BJ (cell line): ENCODE data around the gene CTNND2. TPM values are rescaled to one million over a fixed set of nuclear protein-coding genes. Genes with fewer than 3 reads are reported as not detected.

Experiments
- CTCF ChIA-PET: fragments of 350-600 bp; formaldehyde crosslinking; extraction: SDS; loops from one replicate; lab custom pipeline; 2021; ENCODE audit warnings: antibody characterized with exemption, inconsistent platforms; lab: Yijun Ruan, JAX
- POLR2A ChIA-PET: fragments of 300-600 bp; sonication (Branson Sonifier 250); formaldehyde crosslinking; extraction: SDS; loops from one replicate; lab custom pipeline; 2021; ENCODE audit warnings: antibody characterized with exemption; lab: Charles Lee
- DNase-seq: peaks from one replicate; pipeline ENCODE4 v3.0.0-alpha.2; 2011; ENCODE audit warnings: low read depth
- H3K27me3 ChIP-seq: 2 replicates; pipeline ENCODE4 v1.6.0; 2011; ENCODE audit warnings: low read length; ENCODE audit not compliant: control insufficient read depth, insufficient read depth
- H3K36me3 ChIP-seq: 2 replicates; pipeline ENCODE4 v1.5.1; 2011; ENCODE audit warnings: low read length; ENCODE audit not compliant: control insufficient read depth, insufficient read depth
- H3K4me3 ChIP-seq: 2 replicates; pipeline ENCODE4 v1.5.1; 2011; ENCODE audit warnings: low read depth, mild to moderate bottlenecking, control low read depth, low read length
- polyA plus RNA-seq: library from polyadenylated mRNA; depleted of rRNA; stranded (reverse); fragments of >200 nt; gene quantifications from 2 replicates; pipeline ENCODE4 v1.2.3, GENCODE V29; 2011
- TF ChIP-seq, protein P1 (sequence below): IDR thresholded peaks from 2 replicates; pipeline ENCODE4 v1.5.1; 2011; ENCODE audit warnings: low read depth, mild to moderate bottlenecking, control low read depth, inconsistent platforms, low read length, moderate library complexity; ENCODE audit not compliant: insufficient read depth

The CTNND2 gene
- polyA plus RNA-seq, 1 experiment: not detected

- DNase-seq: no peak
- no peak overlapping the region for H3K4me3 ChIP-seq
- H3K27me3 ChIP-seq: no peaks in the 10 kb centered on the region
- ChIA-PET POLR2A (no interaction called here), CTCF (interaction anchor here (0.6 kb wide), 1 partner anchor 1873 kb away, joined by 6 read pairs; no protein-coding TSS in a partner anchor)
- no peaks in the 10 kb centered on the region for H3K36me3 ChIP-seq
- TF ChIP-seq, protein P1, sequence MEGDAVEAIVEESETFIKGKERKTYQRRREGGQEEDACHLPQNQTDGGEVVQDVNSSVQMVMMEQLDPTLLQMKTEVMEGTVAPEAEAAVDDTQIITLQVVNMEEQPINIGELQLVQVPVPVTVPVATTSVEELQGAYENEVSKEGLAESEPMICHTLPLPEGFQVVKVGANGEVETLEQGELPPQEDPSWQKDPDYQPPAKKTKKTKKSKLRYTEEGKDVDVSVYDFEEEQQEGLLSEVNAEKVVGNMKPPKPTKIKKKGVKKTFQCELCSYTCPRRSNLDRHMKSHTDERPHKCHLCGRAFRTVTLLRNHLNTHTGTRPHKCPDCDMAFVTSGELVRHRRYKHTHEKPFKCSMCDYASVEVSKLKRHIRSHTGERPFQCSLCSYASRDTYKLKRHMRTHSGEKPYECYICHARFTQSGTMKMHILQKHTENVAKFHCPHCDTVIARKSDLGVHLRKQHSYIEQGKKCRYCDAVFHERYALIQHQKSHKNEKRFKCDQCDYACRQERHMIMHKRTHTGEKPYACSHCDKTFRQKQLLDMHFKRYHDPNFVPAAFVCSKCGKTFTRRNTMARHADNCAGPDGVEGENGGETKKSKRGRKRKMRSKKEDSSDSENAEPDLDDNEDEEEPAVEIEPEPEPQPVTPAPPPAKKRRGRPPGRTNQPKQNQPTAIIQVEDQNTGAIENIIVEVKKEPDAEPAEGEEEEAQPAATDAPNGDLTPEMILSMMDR: no peak
These were observed 324.9 kb downstream of the CTNND2 start for GRCh38 chr5:11579351-11579750.

DNA sequence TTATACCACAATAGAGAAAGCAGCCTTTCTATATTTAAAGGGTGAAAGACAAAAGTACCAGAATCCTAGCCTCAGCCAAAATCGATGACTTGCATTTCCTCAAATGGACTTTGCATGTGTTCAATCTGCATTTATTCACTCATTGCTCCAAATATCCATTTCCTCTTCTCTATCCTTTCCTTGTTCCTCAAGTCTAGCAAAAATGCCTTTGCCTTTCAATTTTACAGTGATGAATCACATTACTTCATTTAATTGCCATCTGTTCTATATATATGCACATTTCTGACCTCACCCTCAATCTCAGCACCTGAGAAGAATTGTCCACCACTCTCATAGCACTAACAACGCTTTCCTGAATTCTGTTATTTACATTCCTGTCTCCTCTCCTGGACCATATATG, 329.5 kb downstream of the CTNND2 start:
- POLR2A ChIA-PET: no interaction called here
- Histone ChIP-seq H3K27me3 (no peaks in the 10 kb centered on the region), H3K36me3 (no peaks in the 10 kb centered on the region), H3K4me3 (no peak overlapping the region)
- TF ChIP-seq, protein P1: no peak
- DNase-seq: no peak
- CTCF ChIA-PET: no interaction called here

GRCh38 chr5:11573140-11573992, 330.9 kb downstream of the CTNND2 start:
- no peaks in the 10 kb centered on the region for H3K36me3 ChIP-seq
- TF ChIP-seq, protein P1: no peak
- POLR2A ChIA-PET: no interaction called here
- no peak overlapping the region for H3K4me3 ChIP-seq
- DNase-seq: no peak
- H3K27me3 ChIP-seq: no peaks in the 10 kb centered on the region
- CTCF ChIA-PET: no interaction called here

- H3K4me3 ChIP-seq: no peak overlapping the region
- DNase-seq: no peak
- POLR2A ChIA-PET: no interaction called here
- H3K36me3 ChIP-seq: no peaks in the 10 kb centered on the region
- CTCF ChIA-PET: no interaction called here
- no peaks in the 10 kb centered on the region for H3K27me3 ChIP-seq
- TF ChIP-seq, protein P1: no peak
These were observed 339.5 kb downstream of the CTNND2 start for GRCh38 chr5:11564706-11565105.

GRCh38 chr5:11563822-11564221, 340.4 kb downstream of the CTNND2 start:
- ChIA-PET CTCF (no interaction called here), POLR2A (no interaction called here)
- no peak overlapping the region for H3K4me3 ChIP-seq
- DNase-seq: no peak
- H3K27me3 ChIP-seq: no peaks in the 10 kb centered on the region
- H3K36me3 ChIP-seq: no peaks in the 10 kb centered on the region
- TF ChIP-seq, protein P1: no peak
